IPS DF 4.7 (cell line): Measurements from ENCODE around the gene CFAP91.

Experiments
- DNase-seq: peaks from one replicate; pipeline ENCODE4 v3.0.0-alpha.2; 2013; ENCODE audit warnings: low spot score; ENCODE audit errors: extremely low read depth

Gene CFAP91

GRCh38 chr3:119702530-119703527 is at the start of gene CFAP91:
Gene CFAP91 (plus strand): TSS chr3:119703022. CDS start chr3:119703099, 77 bp downstream.
- DNase-seq, result peak; percentile 68

- no peak for DNase-seq
Observed at GRCh38 chr3:119653876-119654275, 48.9 kb upstream of the CFAP91 start.

- no peak for DNase-seq
Observed at GRCh38 chr3:119657887-119658702, 44.7 kb upstream of the CFAP91 start.

- no peak for DNase-seq
Observed at GRCh38 chr3:119658994-119659393, 43.8 kb upstream of the CFAP91 start.

DNA sequence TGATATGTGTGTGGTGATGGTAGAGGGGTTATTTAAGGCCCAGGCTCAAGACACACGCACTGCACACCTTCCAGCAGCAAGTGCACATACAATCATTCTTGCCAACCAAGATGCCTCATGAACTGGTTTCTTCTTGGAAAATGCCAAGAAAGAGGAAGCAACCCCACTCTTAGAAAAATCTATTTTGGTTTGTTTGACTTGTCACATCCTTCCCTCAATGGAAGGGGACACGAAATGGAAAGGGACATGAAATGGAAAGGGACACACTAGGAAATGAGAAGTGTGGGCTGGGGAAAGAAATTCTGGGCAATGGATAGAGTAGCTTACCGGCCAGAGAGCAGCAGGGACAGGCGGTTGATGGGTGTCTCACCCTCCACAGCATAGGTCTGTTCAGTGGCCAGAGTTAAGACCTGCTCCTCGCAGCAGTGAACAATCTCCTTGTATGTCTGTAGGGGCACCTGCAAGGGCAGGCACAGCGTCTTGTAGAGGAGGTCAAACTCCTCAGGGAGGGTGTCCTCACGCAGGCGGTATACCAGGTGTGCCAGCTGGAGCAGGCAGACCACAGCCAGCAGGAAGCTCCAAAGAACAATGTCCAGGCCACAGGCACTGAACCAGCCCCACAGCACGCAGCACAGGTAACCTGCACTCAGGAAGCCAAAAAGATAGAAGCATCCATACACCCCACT is 43.1 kb upstream of the CFAP91 start:
- no peak for DNase-seq

GRCh38 chr3:119660474-119661440 is 42.1 kb upstream of the CFAP91 start, which contains the start of gene POPDC2:
Gene POPDC2 (minus strand): TSS chr3:119660589. CDS start chr3:119660423, 166 bp downstream.
- no peak for DNase-seq

GRCh38 chr3:119662604-119663373 is 40.0 kb upstream of the CFAP91 start:
- no peak for DNase-seq

DNA sequence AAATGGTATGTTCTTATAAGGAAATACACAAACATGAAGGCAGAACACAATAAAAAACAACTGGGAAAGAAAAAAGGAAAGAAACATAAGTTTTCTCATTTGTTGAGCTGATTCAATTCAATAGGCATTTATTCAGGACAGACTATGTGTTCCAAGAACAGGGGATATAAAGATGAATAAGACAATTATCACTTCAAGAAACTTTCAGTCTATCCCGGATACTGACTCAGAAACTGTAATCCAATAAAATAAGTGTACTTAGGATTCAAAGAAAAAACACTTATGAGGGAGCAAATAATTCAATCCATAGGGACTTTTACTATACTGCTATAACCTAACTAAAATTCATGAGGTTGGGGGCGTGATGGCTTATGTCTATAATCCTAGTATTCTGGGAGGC is 38.9 kb upstream of the CFAP91 start:
- DNase-seq, result no peak

DNA sequence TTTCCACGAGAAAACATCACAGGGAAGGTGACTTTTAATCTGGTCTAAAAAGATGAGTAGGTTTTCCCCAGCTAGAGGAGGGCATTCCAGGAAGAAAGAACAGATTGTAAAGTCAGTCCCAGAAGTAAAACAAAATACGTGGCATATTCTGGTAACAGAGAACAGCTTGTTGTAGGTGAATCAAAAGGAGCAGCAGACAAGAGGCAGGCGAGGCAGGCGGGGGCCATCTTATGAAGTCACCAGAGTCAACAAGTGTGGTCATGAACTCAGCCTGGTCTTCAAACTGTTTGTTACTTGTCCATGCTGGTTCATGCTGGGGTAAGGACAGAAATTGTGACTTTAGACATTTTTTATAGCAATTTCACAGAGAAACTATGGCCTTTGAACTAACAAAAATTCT is 38.5 kb upstream of the CFAP91 start:
- no peak for DNase-seq

GRCh38 chr3:119664850-119665379 is 37.9 kb upstream of the CFAP91 start:
- DNase-seq, result no peak

DNA sequence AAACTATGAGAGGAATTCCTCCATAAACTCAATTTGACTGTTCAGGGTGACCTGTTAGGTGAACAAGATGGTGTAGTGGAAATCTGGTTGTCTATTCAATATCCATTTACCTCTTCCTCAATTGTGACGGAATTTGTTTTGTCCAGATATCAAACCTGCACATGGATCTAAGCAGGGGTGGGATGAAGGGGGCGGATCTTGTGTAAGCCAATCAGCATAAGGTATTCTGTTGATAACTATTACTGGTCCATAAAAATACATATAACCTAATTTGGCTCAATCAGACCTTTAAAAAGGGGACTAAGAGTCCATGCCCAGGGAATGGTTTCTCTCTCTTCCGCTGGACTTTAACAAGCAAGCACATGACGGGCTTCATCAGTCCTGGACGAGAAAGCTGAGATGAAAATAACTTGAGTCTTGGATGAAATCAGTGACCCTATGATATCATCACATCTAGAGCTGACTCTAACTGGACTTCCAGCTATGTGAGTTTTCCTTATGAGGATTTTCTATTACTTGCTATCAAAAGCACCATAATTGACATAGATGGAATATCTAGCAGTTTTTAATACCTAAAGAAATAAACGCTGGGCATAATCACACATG is 36.8 kb upstream of the CFAP91 start:
- DNase-seq, result no peak

DNA sequence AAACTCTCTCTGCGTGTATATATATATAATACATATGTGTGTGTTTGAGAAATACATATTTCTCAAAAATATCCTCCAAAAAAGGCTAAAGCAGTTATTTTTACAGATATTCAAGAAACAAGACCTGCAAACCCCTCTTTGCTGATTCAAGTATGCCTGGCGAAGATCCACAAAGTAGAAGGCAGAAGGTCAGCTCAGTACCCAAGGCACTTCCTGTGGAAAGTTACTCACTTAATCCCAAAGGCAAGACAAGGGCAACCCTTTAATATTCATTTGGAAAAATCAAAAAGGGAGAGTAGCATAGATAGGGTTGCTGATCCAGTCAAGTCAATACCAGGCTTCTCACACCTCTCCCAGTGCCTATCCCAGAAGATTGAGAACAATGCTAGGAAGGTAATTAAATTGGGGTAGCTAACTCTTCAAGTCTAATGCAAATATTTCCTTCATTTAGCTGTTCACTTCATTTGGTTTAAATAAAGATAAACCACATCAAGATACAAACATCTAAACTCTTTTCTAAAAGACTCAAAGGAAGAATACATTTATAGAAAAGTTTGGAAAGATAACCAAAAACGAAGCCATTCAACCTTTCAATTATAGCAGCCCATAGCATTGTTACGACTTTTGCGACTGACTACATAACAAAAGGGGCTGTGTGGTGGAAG is 32.8 kb upstream of the CFAP91 start:
- DNase-seq, result no peak

DNA sequence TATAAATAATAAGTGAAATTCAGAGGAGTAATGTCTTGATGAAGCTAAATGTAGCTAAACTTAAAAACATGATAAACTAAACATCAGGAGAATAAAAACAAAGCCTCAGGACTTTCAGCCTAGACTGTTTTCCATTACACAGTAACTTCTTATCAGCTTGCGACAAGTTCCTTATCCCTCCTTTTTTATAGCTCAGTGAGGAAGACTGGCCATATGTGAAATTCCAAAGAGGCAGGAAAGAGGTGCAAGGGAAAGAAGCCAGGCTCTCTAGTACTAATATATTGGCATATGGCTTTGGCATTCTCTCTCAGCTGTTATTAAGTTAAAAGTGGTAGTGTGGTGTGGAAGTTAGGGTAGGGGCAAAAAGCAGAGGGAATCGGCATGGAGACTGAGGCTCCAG is 30.0 kb upstream of the CFAP91 start:
- DNase-seq, result no peak

- no peak for DNase-seq
Observed at GRCh38 chr3:119673875-119674274, 28.9 kb upstream of the CFAP91 start.

DNA sequence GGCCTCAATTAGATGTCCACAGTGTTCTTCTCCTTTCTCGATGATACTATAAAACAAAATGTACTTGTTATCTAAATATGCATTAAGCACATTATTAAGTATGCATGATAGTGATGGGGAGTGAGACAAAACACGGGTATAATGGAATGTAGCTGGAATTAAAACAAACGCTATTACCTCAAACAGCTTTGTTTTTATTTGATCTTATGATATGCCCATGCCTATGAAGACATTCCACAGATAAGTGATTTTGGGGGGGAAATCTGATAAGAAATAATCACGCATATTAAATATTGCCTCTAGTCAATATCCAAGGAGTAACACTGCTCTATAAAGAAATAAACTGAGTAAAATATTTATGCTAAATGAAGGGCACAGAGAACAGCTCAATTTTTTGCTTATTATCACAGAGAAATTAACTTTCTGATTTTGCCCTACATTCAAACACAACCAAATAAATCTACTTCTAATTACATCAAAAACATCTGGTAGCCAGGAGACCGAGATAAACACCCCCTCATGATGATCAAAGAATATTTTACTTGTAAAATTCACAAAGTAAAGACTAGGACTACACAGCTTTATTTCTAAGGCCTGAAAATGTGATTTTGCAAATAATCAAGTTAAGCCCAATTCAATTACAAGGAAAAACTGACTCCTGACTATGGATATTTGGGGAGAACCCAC is 27.5 kb upstream of the CFAP91 start:
- DNase-seq, result no peak

DNA sequence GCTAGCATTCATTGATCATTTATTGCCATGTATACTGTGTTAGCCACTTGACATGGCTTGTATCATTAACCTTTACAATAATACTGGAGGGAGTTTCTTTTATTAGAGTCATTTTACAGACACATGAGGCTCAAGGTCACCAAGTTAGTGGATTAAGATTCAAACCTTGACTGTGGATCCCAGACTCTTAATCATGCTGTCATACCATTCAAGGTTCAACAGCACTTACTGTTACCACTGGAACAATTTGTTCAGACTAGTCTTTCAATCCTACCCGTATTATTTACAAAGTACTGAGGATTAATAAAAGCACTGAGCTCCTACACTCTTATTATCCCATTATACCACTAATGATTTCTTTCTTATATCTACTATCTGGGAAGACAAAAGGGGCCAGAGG is 26.8 kb upstream of the CFAP91 start:
- no peak for DNase-seq

GRCh38 chr3:119676771-119677640 is 25.8 kb upstream of the CFAP91 start, which contains the start of gene COX17:
Gene COX17 (minus strand): TSS chr3:119677406. CDS start chr3:119677310, 96 bp downstream.
- peak; percentile 93 for DNase-seq
